H9 (cell line): ENCODE measurements around the gene DAZAP1. TPM values are rescaled to one million over a fixed set of nuclear protein-coding genes. Genes with fewer than 3 reads are reported as not detected.

Source experiments
- DNase-seq: peaks from one replicate; pipeline ENCODE4 v3.0.0-alpha.2; 2017
- H2AFZ ChIP-seq: one replicate; pipeline ENCODE4 v1.6.1; 2013; ENCODE audit warnings: mild to moderate bottlenecking, low read length, control low read depth, moderate library complexity
- H2AK5ac ChIP-seq: 2 replicates; pipeline ENCODE4 v1.6.1; 2013; ENCODE audit warnings: low read length, control low read depth, mixed read lengths; ENCODE audit not compliant: insufficient read length
- H2BK120ac ChIP-seq: one replicate; pipeline ENCODE4 v1.6.1; 2013; ENCODE audit warnings: low read depth, mild to moderate bottlenecking, low read length, control low read depth, inconsistent platforms; ENCODE audit not compliant: poor library complexity, severe bottlenecking
- H2BK12ac ChIP-seq: 2 replicates; pipeline ENCODE4 v1.6.1; 2013; ENCODE audit warnings: low read length, control low read depth, mixed read lengths, low read depth; ENCODE audit not compliant: insufficient read length
- H2BK15ac ChIP-seq: 2 replicates; pipeline ENCODE4 v1.6.1; 2013; ENCODE audit warnings: low read depth, low read length, control low read depth
- H2BK20ac ChIP-seq: one replicate; pipeline ENCODE4 v1.6.1; 2013; ENCODE audit warnings: low read depth, mild to moderate bottlenecking, low read length, control low read depth, inconsistent platforms; ENCODE audit not compliant: poor library complexity, severe bottlenecking
- H2BK5ac ChIP-seq: 2 replicates; pipeline ENCODE4 v1.6.1; 2013; ENCODE audit warnings: low read length, control low read depth, mixed read lengths; ENCODE audit not compliant: insufficient read length
- H3K14ac ChIP-seq: 2 replicates; pipeline ENCODE4 v1.6.1; 2013; ENCODE audit warnings: low read length, control low read depth; ENCODE audit not compliant: insufficient read depth
- H3K18ac ChIP-seq: 2 replicates; pipeline ENCODE4 v1.6.1; 2013; ENCODE audit warnings: low read depth, mild to moderate bottlenecking, mixed read lengths, low read length, control low read depth; ENCODE audit not compliant: insufficient read length
- H3K23ac ChIP-seq: 2 replicates; pipeline ENCODE4 v1.6.1; 2013; ENCODE audit warnings: low read length, control low read depth, mixed read lengths, low read depth; ENCODE audit not compliant: insufficient read length
- H3K23me2 ChIP-seq: 2 replicates; pipeline ENCODE4 v1.6.1; 2013; ENCODE audit warnings: low read depth, mild to moderate bottlenecking, mixed read lengths, low read length, control low read depth; ENCODE audit not compliant: insufficient read length, poor library complexity, severe bottlenecking
- H3K27ac ChIP-seq: 2 replicates; pipeline ENCODE4 v1.5.1; 2013; ENCODE audit warnings: low read length, control low read depth, mixed read lengths, low read depth; ENCODE audit not compliant: insufficient read length
- H3K27me3 ChIP-seq: 2 replicates; pipeline ENCODE4 v1.6.1; 2013; ENCODE audit warnings: low read length, control low read depth, inconsistent platforms; ENCODE audit not compliant: insufficient read depth
- H3K4ac ChIP-seq: 2 replicates; pipeline ENCODE4 v1.6.1; 2013; ENCODE audit warnings: low read depth, mild to moderate bottlenecking, control low read depth, inconsistent platforms, low read length, moderate library complexity
- H3K4me1 ChIP-seq: 2 replicates; pipeline ENCODE4 v1.6.1; 2013; ENCODE audit warnings: low read length, control low read depth, inconsistent platforms; ENCODE audit not compliant: insufficient read depth
- H3K4me2 ChIP-seq: 2 replicates; pipeline ENCODE4 v1.6.1; 2013; ENCODE audit warnings: low read length, control low read depth, mixed read lengths; ENCODE audit not compliant: insufficient read length, insufficient read depth
- H3K56ac ChIP-seq: 2 replicates; pipeline ENCODE4 v1.6.1; 2013; ENCODE audit warnings: low read depth, mild to moderate bottlenecking, mixed read lengths, low read length, control low read depth; ENCODE audit not compliant: insufficient read length
- H3K79me1 ChIP-seq: 2 replicates; pipeline ENCODE4 v1.6.1; 2013; ENCODE audit warnings: low read depth, mild to moderate bottlenecking, moderate library complexity, low read length, control low read depth, inconsistent platforms; ENCODE audit not compliant: insufficient read depth, poor library complexity, severe bottlenecking
- H3K79me2 ChIP-seq: 2 replicates; pipeline ENCODE4 v1.6.1; 2013; ENCODE audit warnings: low read length, control low read depth, inconsistent platforms; ENCODE audit not compliant: insufficient read depth
- H3K9ac ChIP-seq: 2 replicates; pipeline ENCODE4 v1.6.1; 2013; ENCODE audit warnings: low read length, control low read depth, mixed read lengths; ENCODE audit not compliant: insufficient read length; ENCODE audit errors: extremely low read depth
- H3K9me3 ChIP-seq: one replicate; pipeline ENCODE4 v1.6.1; 2013; ENCODE audit warnings: low read depth, low read length, inconsistent platforms; ENCODE audit not compliant: control insufficient read depth
- H3T11ph ChIP-seq: one replicate; pipeline ENCODE4 v1.6.1; 2013; ENCODE audit warnings: mild to moderate bottlenecking, low read length, control low read depth, inconsistent platforms
- H4K20me1 ChIP-seq: one replicate; pipeline ENCODE4 v1.6.1; 2013; ENCODE audit not compliant: control insufficient read depth, insufficient read length, insufficient read depth
- H4K5ac ChIP-seq: 2 replicates; pipeline ENCODE4 v1.6.1; 2013; ENCODE audit warnings: low read depth, mild to moderate bottlenecking, mixed read lengths, low read length, control low read depth; ENCODE audit not compliant: insufficient read length
- H4K8ac ChIP-seq: replicated peaks from 2 replicates; pipeline ENCODE4 v1.6.1; 2013; ENCODE audit warnings: low read length, control low read depth, mixed read lengths, low read depth; ENCODE audit not compliant: insufficient read length
- H4K91ac ChIP-seq: 2 replicates; pipeline ENCODE4 v1.6.1; 2013; ENCODE audit warnings: low read depth, mild to moderate bottlenecking, moderate library complexity, mixed read lengths, low read length, control low read depth; ENCODE audit not compliant: insufficient read length
- H3K27ac Mint-ChIP-seq, 3 experiments: 2 replicates in 2 of 3; 3 replicates in 1 of 3; pipeline ENCODE4 v1.8.0; 2020 to 2021; ENCODE audit warnings: mixed read lengths in 3 of 3, mild to moderate bottlenecking in 1 of 3, moderate library complexity in 1 of 3
- H3K27me3 Mint-ChIP-seq: 2 replicates; pipeline ENCODE4 v1.8.0; 2021; ENCODE audit warnings: low read depth, mild to moderate bottlenecking, moderate library complexity, mixed read lengths
- H3K36me3 Mint-ChIP-seq, 3 experiments: 2 replicates in 2 of 3; 3 replicates in 1 of 3; pipeline ENCODE4 v1.8.0; 2020 to 2021; ENCODE audit warnings: low read depth in 3 of 3, mixed read lengths in 3 of 3; ENCODE audit not compliant: insufficient read depth in 1 of 3
- H3K4me1 Mint-ChIP-seq, 2 experiments: 2 replicates each; pipeline ENCODE4 v1.8.0; 2020; ENCODE audit warnings: mixed read lengths in 2 of 2
- H3K4me3 Mint-ChIP-seq, 2 experiments: 2 replicates in 1 of 2; 3 replicates in 1 of 2; pipeline ENCODE4 v1.8.0; 2020 to 2021; ENCODE audit warnings: mild to moderate bottlenecking in 2 of 2, mixed read lengths in 2 of 2, moderate library complexity in 1 of 2
- H3K9me3 Mint-ChIP-seq, 2 experiments: 2 replicates in 1 of 2; 3 replicates in 1 of 2; pipeline ENCODE4 v1.8.0; 2020; ENCODE audit warnings: mild to moderate bottlenecking in 2 of 2, mixed read lengths in 2 of 2, moderate library complexity in 1 of 2
- WGBS: extraction: QIAGEN DNeasy Blood & Tissue Kit; methylation state at CpG from one replicate; pipeline ENCODE4 v1.1.7; 2013; ENCODE audit warnings: missing lambda C conversion rate, low lambda C conversion rate, mixed read lengths; ENCODE audit not compliant: insufficient read length; ENCODE audit errors: extremely low coverage; 5-methylcytosine and 5-hydroxymethylcytosine counted together
- total RNA-seq: library from RNA; stranded (reverse); gene quantifications from 2 replicates; pipeline ENCODE4 v1.2.1, GENCODE V29; 2021
- TF ChIP-seq, protein P1 (sequence below): fragments of 200-600 bp; sonication (generic); conservative IDR thresholded peaks from 3 replicates; pipeline ENCODE4 v1.8.0; 2021; ENCODE audit warnings: antibody characterized with exemption, mild to moderate bottlenecking

The DAZAP1 gene
- total RNA-seq, 1 experiment from 2014 or later, result 265 TPM

- Histone ChIP-seq H2BK15ac (no peak overlapping the region), H4K8ac (no peak overlapping the region), H2BK5ac (no peak overlapping the region), H3T11ph (no peak overlapping the region), H3K79me1 (no peaks in the 10 kb centered on the region), H3K23me2 (peaks cover 4% of the 10 kb centered on the region), H3K18ac (no peak overlapping the region), H3K4me2 (peak overlapping the region; percentile 7), H4K91ac (no peak overlapping the region), H3K27ac (no peak overlapping the region), H4K5ac (no peak overlapping the region), H2BK20ac (no peak overlapping the region), H3K9me3 (no peaks in the 10 kb centered on the region), H2BK120ac (no peak overlapping the region), H2AFZ (no peak overlapping the region), H3K79me2 (no peaks in the 10 kb centered on the region), H2AK5ac (no peak overlapping the region), H4K20me1 (no peaks in the 10 kb centered on the region), H3K27me3 (peaks cover 24% of the 10 kb centered on the region; the same call in 1 of the 2 replicates), H3K4me1 (no peaks in the 10 kb centered on the region), H3K14ac (no peak overlapping the region), H3K23ac (no peak overlapping the region), H3K4ac (no peak overlapping the region), H3K9ac (no peak overlapping the region), H3K56ac (no peak overlapping the region), H2BK12ac (no peak overlapping the region)
- Mint-ChIP-seq H3K4me1 (peaks cover 10 to 24% of the 10 kb centered on the region in 2 experiments), H3K9me3 (no peaks in the 10 kb centered on the region; a peak in 1 of 5 replicates), H3K4me3 (peak overlapping the region in 1 of 2 experiments; percentile 80; a peak in 2 of 5 replicates), H3K27me3 (peaks cover 60% of the 10 kb centered on the region), H3K27ac (no peak overlapping the region), H3K36me3 (peaks cover 11 to 22% (median 18%) of the 10 kb centered on the region in 3 experiments)
- DNase-seq, result no peak
- TF ChIP-seq, protein P1, sequence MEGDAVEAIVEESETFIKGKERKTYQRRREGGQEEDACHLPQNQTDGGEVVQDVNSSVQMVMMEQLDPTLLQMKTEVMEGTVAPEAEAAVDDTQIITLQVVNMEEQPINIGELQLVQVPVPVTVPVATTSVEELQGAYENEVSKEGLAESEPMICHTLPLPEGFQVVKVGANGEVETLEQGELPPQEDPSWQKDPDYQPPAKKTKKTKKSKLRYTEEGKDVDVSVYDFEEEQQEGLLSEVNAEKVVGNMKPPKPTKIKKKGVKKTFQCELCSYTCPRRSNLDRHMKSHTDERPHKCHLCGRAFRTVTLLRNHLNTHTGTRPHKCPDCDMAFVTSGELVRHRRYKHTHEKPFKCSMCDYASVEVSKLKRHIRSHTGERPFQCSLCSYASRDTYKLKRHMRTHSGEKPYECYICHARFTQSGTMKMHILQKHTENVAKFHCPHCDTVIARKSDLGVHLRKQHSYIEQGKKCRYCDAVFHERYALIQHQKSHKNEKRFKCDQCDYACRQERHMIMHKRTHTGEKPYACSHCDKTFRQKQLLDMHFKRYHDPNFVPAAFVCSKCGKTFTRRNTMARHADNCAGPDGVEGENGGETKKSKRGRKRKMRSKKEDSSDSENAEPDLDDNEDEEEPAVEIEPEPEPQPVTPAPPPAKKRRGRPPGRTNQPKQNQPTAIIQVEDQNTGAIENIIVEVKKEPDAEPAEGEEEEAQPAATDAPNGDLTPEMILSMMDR, result no peak
- WGBS, result no CpG with 5 or more reads among the region's 99 CpGs
These were observed 38.7 kb downstream of the DAZAP1 start for GRCh38 chr19:1445932-1446712.
